Lower leg skin (tissue), 3 donors: ENCODE measurements around the gene HOXC6.

Source experiments
- CTCF ChIP-seq, 3 donors: fragments of 450-650 bp; IDR thresholded peaks; one replicate each; pipeline ENCODE4 v1.5.1; 2016; ENCODE audit warnings: antibody characterized with exemption in 3 of 3, mild to moderate bottlenecking in 3 of 3, moderate library complexity in 2 of 3
- POLR2A ChIP-seq, 2 donors: fragments of 450-650 bp; IDR thresholded peaks; one replicate each; pipeline ENCODE4 v1.6.1; 2016 to 2017; ENCODE audit warnings: antibody characterized with exemption in 2 of 2, mild to moderate bottlenecking in 1 of 2, moderate library complexity in 1 of 2

GRCh38 chr12:54047160-54047963 lies 19.1 kb downstream of the HOXC6 start:
- no peak for TF ChIP-seq CTCF (IDR thresholded peaks at IDR 0.05)
- TF ChIP-seq POLR2A (IDR thresholded peaks at IDR 0.05), result no peak
